K562 (cell line): Measurements from ENCODE around the gene GNAZ. TPM values are rescaled to one million over a fixed set of nuclear protein-coding genes. Genes with fewer than 3 reads are reported as not detected.

ENCODE experiments used
- ATAC-seq: fragments of 200-7000 bp; cut with Tn5 transposase; 3 replicates; pipeline ENCODE4 v1.9.1; 2020; ENCODE audit warnings: moderate library complexity
- BruUV-seq: library from RNA; stranded (reverse); fragments of 400-500 nt; replicated peaks from 2 replicates; lab custom pipeline; 2021; lab: Mats Ljungman, UMichigan
- CTCF ChIA-PET: fragments of 300-600 bp; formaldehyde crosslinking; extraction: SDS; loops from one replicate; lab custom pipeline; 2021; ENCODE audit warnings: low intra/inter-chr PET ratio; lab: Yijun Ruan, JAX
- POLR2A ChIA-PET: fragments of 300-600, 350-650 bp; sonication (Branson Sonifier 250); formaldehyde crosslinking; extraction: SDS; loops from one replicate; lab custom pipeline; 2021; ENCODE audit warnings: antibody characterized with exemption, inconsistent platforms; lab: Yijun Ruan, JAX
- DNase-seq, 4 experiments: peaks; one replicate each; pipeline versions ENCODE4 v3.0.0 to v3.0.0-alpha.2; 2011 to 2018; ENCODE audit warnings: low spot score in 3 of 4, mixed read lengths in 3 of 4; ENCODE audit errors: extremely low read depth in 1 of 4
- FAIRE-seq: peaks from 2 replicates; lab custom pipeline; 2011; peaks lifted over from hg19 to GRCh38; lab: Jason Lieb, UNC
- H2AFZ ChIP-seq: 2 replicates; pipeline ENCODE4 v1.6.0; 2011; ENCODE audit warnings: low read depth, low read length, control low read depth, inconsistent platforms
- H3K27ac ChIP-seq: fragments of 200-600 bp; 3 replicates; pipeline ENCODE4 v1.8.0; 2011; ENCODE audit warnings: low read depth, mild to moderate bottlenecking, control low read depth, inconsistent platforms, low read length, moderate library complexity, mixed read lengths; ENCODE audit errors: extremely low read depth
- H3K27me3 ChIP-seq, 2 experiments: fragments of 300-600 bp in 1 of 2; 2 replicates in 1 of 2; 3 replicates in 1 of 2; pipeline versions ENCODE4 v1.6.0 to v1.8.0; 2011; ENCODE audit warnings: inconsistent platforms in 2 of 2, low read length in 2 of 2, mild to moderate bottlenecking in 1 of 2, mixed read lengths in 1 of 2, moderate library complexity in 1 of 2; ENCODE audit not compliant: control insufficient read depth in 2 of 2, insufficient read depth in 2 of 2
- H3K36me3 ChIP-seq: fragments of 300-600 bp; 3 replicates; pipeline ENCODE4 v1.8.0; 2011; ENCODE audit warnings: mild to moderate bottlenecking, low read length, inconsistent platforms; ENCODE audit not compliant: control insufficient read depth, insufficient read depth
- H3K4me1 ChIP-seq, 2 experiments: fragments of 200-600 bp in 1 of 2; replicated peaks in 1 of 2; 2 replicates in 1 of 2; 3 replicates in 1 of 2; pipeline versions ENCODE4 v1.5.1 to v1.8.0; 2011; ENCODE audit warnings: inconsistent platforms in 2 of 2, low read length in 2 of 2, mild to moderate bottlenecking in 1 of 2, mixed read lengths in 1 of 2, moderate library complexity in 1 of 2; ENCODE audit not compliant: control insufficient read depth in 2 of 2, insufficient read depth in 2 of 2
- H3K4me2 ChIP-seq: 2 replicates; pipeline ENCODE4 v1.6.1; 2011; ENCODE audit warnings: low read length, control low read depth, inconsistent platforms, mixed read lengths; ENCODE audit not compliant: insufficient read depth
- H3K4me3 ChIP-seq: fragments of 200-600 bp; sonication (generic), shearing (Covaris generic); 2 replicates; pipeline ENCODE4 v1.5.1; 2016; ENCODE audit warnings: control low read depth, inconsistent platforms
- H3K79me2 ChIP-seq: fragments of 200-600 bp; 3 replicates; pipeline ENCODE4 v1.8.0; 2011; ENCODE audit warnings: low read length, inconsistent platforms; ENCODE audit not compliant: control insufficient read depth, insufficient read depth
- H3K9ac ChIP-seq, 2 experiments: 2 replicates each; pipeline versions ENCODE4 v1.6.0 to v1.6.1; 2011; ENCODE audit warnings: low read depth in 2 of 2, low read length in 2 of 2, control low read depth in 1 of 2, inconsistent platforms in 1 of 2, mild to moderate bottlenecking in 1 of 2, mixed read lengths in 1 of 2; ENCODE audit not compliant: insufficient read depth in 1 of 2
- H3K9me1 ChIP-seq: one replicate; pipeline ENCODE4 v1.6.0; 2011; ENCODE audit warnings: inconsistent platforms, mild to moderate bottlenecking, low read length, moderate library complexity; ENCODE audit not compliant: control insufficient read depth, insufficient read depth
- H3K9me3 ChIP-seq: replicated peaks from 2 replicates; pipeline ENCODE4 v1.5.1; 2011; ENCODE audit warnings: low read depth, low read length, inconsistent platforms; ENCODE audit not compliant: control insufficient read depth, insufficient read depth
- H4K20me1 ChIP-seq: replicated peaks from 2 replicates; pipeline ENCODE4 v1.6.1; 2011; ENCODE audit warnings: low read length, inconsistent platforms, mixed read lengths; ENCODE audit not compliant: control insufficient read depth, insufficient read depth
- BMI1 ChIP-seq: fragments of 150-350 bp; IDR thresholded peaks from 2 replicates; pipeline ENCODE4 v1.6.1; 2014; ENCODE audit warnings: low read length
- CBFA2T2 ChIP-seq: fragments of 450-650 bp; conservative IDR thresholded peaks from 2 replicates; pipeline ENCODE4 v1.6.1; 2017; ENCODE audit warnings: mild to moderate bottlenecking
- CHCHD3 ChIP-seq: fragments of 250-450 bp; sonication (Bioruptor Pico); IDR thresholded peaks from 2 replicates; pipeline ENCODE4 v2.1.2; 2022; ENCODE audit warnings: mild to moderate bottlenecking
- ETV6 ChIP-seq, 3 experiments: fragments of 150-350 bp in 1 of 3; sonication (generic) in 1 of 3; formaldehyde crosslinking in 1 of 3; IDR thresholded peaks; 2 replicates each; pipeline versions ENCODE4 v1.6.1 to v1.8.0; 2014 to 2022; ENCODE audit warnings: borderline replicate concordance in 2 of 3, low read depth in 2 of 3, antibody characterized with exemption in 1 of 3, low read length in 1 of 3, mild to moderate bottlenecking in 1 of 3, missing genetic modification reagents in 1 of 3
- FIP1L1 ChIP-seq: fragments of 200-400 bp; formaldehyde crosslinking; IDR thresholded peaks from 2 replicates; pipeline ENCODE4 v1.6.1; 2018; ENCODE audit warnings: mild to moderate bottlenecking, low read depth, low read length; ENCODE audit not compliant: poor library complexity, severe bottlenecking
- KLF13 ChIP-seq: fragments of 450-650 bp; IDR thresholded peaks from 2 replicates; pipeline ENCODE4 v1.6.1; 2016; ENCODE audit warnings: missing genetic modification characterization, low read depth, mild to moderate bottlenecking, missing compliant biosample characterization, moderate library complexity, borderline replicate concordance
- POLR2G ChIP-seq: fragments of 200-400 bp; formaldehyde crosslinking; IDR thresholded peaks from 2 replicates; pipeline ENCODE4 v1.6.1; 2017; ENCODE audit warnings: low read depth, mild to moderate bottlenecking, antibody characterized with exemption, low read length, moderate library complexity
- RB1 ChIP-seq: fragments of 450-650 bp; IDR thresholded peaks from 2 replicates; pipeline ENCODE4 v1.6.1; 2017; ENCODE audit warnings: low read depth, mild to moderate bottlenecking
- ZFP36 ChIP-seq: fragments of 150-350 bp; IDR thresholded peaks from 2 replicates; pipeline ENCODE4 v1.6.1; 2018; ENCODE audit warnings: low read length, low read depth; ENCODE audit not compliant: partially characterized antibody
- WGBS: fragments of 100-300 bp; shearing (Covaris generic); methylation state at CpG from one replicate; pipeline ENCODE4 v1.1.6; 2016; ENCODE audit warnings: low coverage, mixed read lengths; ENCODE audit not compliant: insufficient coverage; ENCODE audit errors: missing lambda C conversion rate; 5-methylcytosine and 5-hydroxymethylcytosine counted together
- in situ Hi-C: fragments of 300-500 bp; cut with MboI; formaldehyde crosslinking; loops from 4 replicates; pipeline ENCODE4 v1.15.0; 2018; ENCODE audit warnings: inconsistent platforms, mixed read lengths
- intact Hi-C: fragments of 100-400 bp; cut with micrococcal nuclease; formaldehyde crosslinking; loops from 2 replicates; pipeline ENCODE4 v1.14.2; 2022
- polyA plus RNA-seq, 8 experiments: library from polyadenylated mRNA; depleted of rRNA in 4 of 8; stranded (reverse) in 5 of 8; unstranded in 3 of 8; fragments of >200 nt; fragmentation: Nextera tagmentation in 2 of 8; fragmentation: Illumina TruSeq in 1 of 8; extraction: Ambion mirVana in 2 of 8; extraction: Trizol in 1 of 8; gene quantifications; 2 replicates each; pipeline versions ENCODE4 v1.2.1 to v1.2.3, GENCODE V29; 2011 to 2014; ENCODE audit warnings: inconsistent platforms in 1 of 8, missing spikeins in 1 of 8
- total RNA-seq, 7 experiments: library from RNA; depleted of rRNA in 6 of 7; stranded (reverse); fragments of >200 nt in 6 of 7; fragmentation: Illumina TruSeq in 2 of 7; extraction: Trizol in 2 of 7; gene quantifications; 2 replicates each; pipeline versions ENCODE4 v1.2.1 to v1.2.3, GENCODE V29; 2011 to 2021; ENCODE audit warnings: low replicate concordance in 1 of 7
- TF ChIP-seq, protein P1 (sequence below), 2 experiments: IDR thresholded peaks; 2 replicates each; pipeline ENCODE4 v1.6.1; 2012; ENCODE audit warnings: improper control_type of control experiment in 2 of 2, low read depth in 2 of 2, low read length in 2 of 2, borderline replicate concordance in 1 of 2
- TF ChIP-seq, protein P2 (sequence below), 2 experiments: IDR thresholded peaks; 2 replicates each; pipeline ENCODE4 v1.6.1; 2011; ENCODE audit warnings: borderline replicate concordance in 1 of 2, control low read depth in 1 of 2, low read depth in 1 of 2, low read length in 1 of 2, mild to moderate bottlenecking in 1 of 2, mixed read lengths in 1 of 2, moderate library complexity in 1 of 2; ENCODE audit not compliant: insufficient read depth in 1 of 2, insufficient read length in 1 of 2, poor library complexity in 1 of 2, severe bottlenecking in 1 of 2; ENCODE audit errors: extremely low read depth in 1 of 2
- TF ChIP-seq, protein P3 (sequence below): sonication (generic); formaldehyde crosslinking; IDR thresholded peaks from 2 replicates; pipeline ENCODE4 v1.8.1; 2023; ENCODE audit warnings: mild to moderate bottlenecking, missing genetic modification reagents

The GNAZ gene
- total and polyA plus RNA-seq, 9 of the 15 experiments (the other 6 are each of a cell fraction or from before 2014, with no cell fraction given) = 0.04 to 0.22 (median 0.13) TPM; not detected in 3

DNA sequence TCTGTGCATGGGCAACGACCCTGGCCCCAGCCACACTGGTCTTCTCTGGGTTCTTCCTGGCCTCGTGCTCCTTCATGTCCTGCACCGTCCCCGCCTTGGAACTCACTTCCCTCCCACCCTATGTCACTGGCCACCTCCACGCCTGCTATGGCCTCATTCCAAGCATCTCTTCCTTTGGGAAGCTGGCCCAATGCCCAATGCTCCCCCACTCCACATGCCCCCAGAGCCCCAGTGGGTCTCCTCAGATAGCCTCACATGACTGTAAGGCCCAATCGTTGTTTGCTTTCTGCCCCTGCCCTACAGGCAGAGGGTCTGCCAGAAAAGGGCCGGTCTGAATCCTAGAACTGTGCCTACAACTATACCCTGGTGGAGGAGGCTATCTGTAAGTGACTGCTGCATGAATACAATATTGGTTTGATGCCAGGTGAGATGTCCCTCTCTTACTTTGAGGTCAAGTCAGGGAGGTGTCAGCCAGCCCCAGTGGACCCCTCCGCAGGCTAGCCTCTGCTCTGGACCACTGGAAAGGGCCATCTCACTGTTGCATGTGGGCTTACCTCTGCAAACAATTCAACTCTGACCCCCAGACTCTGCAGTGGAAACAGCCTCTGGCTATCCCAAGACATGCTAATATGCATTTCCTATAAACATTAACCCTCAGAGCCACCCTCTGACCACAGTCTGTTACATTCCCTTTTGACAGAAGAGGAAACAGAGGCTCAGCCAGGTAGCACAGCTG lies 2.1 kb upstream of the GNAZ start:
- H3K4me3 ChIP-seq = no peak overlapping the region
- no peaks in the 10 kb centered on the region for H3K79me2 ChIP-seq
- no peak overlapping the region for H3K4me2 ChIP-seq
- peaks cover 86% of the 10 kb centered on the region for H4K20me1 ChIP-seq
- intact Hi-C loops (no loop called here), in situ Hi-C loops (no loop called here)
- ATAC-seq = no peak
- no peak for FAIRE-seq
- no peaks in the 10 kb centered on the region for H3K9me3 ChIP-seq
- H3K4me1 ChIP-seq = peaks cover 4 to 22% of the 10 kb centered on the region in 2 experiments; a peak in 4 of 5 replicates
- BruUV-seq = no TSS peak
- peak overlapping the region in 1 of 2 experiments; percentile 2; a peak in 1 of 4 replicates for H3K9ac ChIP-seq
- H3K36me3 ChIP-seq = no peaks in the 10 kb centered on the region
- peaks cover 72 to 93% of the 10 kb centered on the region in 2 experiments for H3K27me3 ChIP-seq
- CTCF ChIA-PET = no interaction called here
- no peak overlapping the region for H3K27ac ChIP-seq
- H2AFZ ChIP-seq = no peak overlapping the region
- H3K9me1 ChIP-seq = peaks cover 6% of the 10 kb centered on the region
- 2% methylated on average over 8 of the region's 8 CpGs for WGBS
- POLR2A ChIA-PET = interaction anchor here (0.7 to 9.8 kb wide), 15 partner anchors 6 to 1083 kb away, joined by 3 to 136 read pairs (median 10); partner anchors contain the start of genes GNAZ and RAB36
- DNase-seq = peak in 1 of 4 experiments; percentile 47
- TF ChIP-seq, protein P1, sequence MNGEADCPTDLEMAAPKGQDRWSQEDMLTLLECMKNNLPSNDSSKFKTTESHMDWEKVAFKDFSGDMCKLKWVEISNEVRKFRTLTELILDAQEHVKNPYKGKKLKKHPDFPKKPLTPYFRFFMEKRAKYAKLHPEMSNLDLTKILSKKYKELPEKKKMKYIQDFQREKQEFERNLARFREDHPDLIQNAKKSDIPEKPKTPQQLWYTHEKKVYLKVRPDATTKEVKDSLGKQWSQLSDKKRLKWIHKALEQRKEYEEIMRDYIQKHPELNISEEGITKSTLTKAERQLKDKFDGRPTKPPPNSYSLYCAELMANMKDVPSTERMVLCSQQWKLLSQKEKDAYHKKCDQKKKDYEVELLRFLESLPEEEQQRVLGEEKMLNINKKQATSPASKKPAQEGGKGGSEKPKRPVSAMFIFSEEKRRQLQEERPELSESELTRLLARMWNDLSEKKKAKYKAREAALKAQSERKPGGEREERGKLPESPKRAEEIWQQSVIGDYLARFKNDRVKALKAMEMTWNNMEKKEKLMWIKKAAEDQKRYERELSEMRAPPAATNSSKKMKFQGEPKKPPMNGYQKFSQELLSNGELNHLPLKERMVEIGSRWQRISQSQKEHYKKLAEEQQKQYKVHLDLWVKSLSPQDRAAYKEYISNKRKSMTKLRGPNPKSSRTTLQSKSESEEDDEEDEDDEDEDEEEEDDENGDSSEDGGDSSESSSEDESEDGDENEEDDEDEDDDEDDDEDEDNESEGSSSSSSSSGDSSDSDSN (IDR thresholded peaks at IDR 0.05; ENCODE audit: borderline replicate concordance in 1 of 2, low read depth in 2 of 2, low read length in 2 of 2) = peak; percentile 50 to 66; a peak in 3 of 4 replicates
- TF ChIP-seq FIP1L1 = no peak
- peak in 1 of 2 experiments; percentile 23; a peak in 1 of 4 replicates for TF ChIP-seq ETV6 (IDR thresholded peaks at IDR 0.05; ENCODE audit: borderline replicate concordance in 1 of 2, low read depth in 2 of 2, low read length in 1 of 2)
- no peak for TF ChIP-seq ETV6 (CRISPR knock-in tag; IDR thresholded peaks at IDR 0.05; ENCODE audit: borderline replicate concordance)
- 0 out of 2 replicates have a peak, but pooled peaks have one; percentile 1 for TF ChIP-seq KLF13 (tag)
- TF ChIP-seq POLR2G = no peak
- 0 out of 2 replicates have a peak, but pooled peaks have one; percentile 6 for TF ChIP-seq CBFA2T2
- TF ChIP-seq, protein P2, sequence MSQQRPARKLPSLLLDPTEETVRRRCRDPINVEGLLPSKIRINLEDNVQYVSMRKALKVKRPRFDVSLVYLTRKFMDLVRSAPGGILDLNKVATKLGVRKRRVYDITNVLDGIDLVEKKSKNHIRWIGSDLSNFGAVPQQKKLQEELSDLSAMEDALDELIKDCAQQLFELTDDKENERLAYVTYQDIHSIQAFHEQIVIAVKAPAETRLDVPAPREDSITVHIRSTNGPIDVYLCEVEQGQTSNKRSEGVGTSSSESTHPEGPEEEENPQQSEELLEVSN (IDR thresholded peaks at IDR 0.05; ENCODE audit: borderline replicate concordance in 1 of 2, extremely low read depth in 1 of 2, insufficient read depth in 1 of 2, insufficient read length in 1 of 2, low read depth in 1 of 2, low read length in 1 of 2, poor library complexity in 1 of 2, severe bottlenecking in 1 of 2) = peak in 1 of 2 experiments; percentile 63
- 0 out of 2 replicates have a peak, but pooled peaks have one; percentile 15 for TF ChIP-seq RB1
- TF ChIP-seq BMI1 = 0 out of 2 replicates have a peak, but pooled peaks have one; percentile 9
- TF ChIP-seq, protein P3, sequence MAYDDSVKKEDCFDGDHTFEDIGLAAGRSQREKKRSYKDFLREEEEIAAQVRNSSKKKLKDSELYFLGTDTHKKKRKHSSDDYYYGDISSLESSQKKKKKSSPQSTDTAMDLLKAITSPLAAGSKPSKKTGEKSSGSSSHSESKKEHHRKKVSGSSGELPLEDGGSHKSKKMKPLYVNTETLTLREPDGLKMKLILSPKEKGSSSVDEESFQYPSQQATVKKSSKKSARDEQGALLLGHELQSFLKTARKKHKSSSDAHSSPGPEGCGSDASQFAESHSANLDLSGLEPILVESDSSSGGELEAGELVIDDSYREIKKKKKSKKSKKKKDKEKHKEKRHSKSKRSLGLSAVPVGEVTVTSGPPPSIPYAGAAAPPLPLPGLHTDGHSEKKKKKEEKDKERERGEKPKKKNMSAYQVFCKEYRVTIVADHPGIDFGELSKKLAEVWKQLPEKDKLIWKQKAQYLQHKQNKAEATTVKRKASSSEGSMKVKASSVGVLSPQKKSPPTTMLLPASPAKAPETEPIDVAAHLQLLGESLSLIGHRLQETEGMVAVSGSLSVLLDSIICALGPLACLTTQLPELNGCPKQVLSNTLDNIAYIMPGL (CRISPR knock-in tag) = peak; percentile 59
- peak; percentile 12 for TF ChIP-seq ZFP36
- TF ChIP-seq CHCHD3 (CRISPR knock-in tag) = peak; percentile 46; the same call in 1 of the 2 replicates
